Stimulated activated effector memory CD8-positive, alpha-beta T cell treated with anti-CD3 and anti-CD28 coated beads, Interleukin-12 subunit alpha, Interleukin-12 subunit beta, amount 100 ng/mL, for 72 hours (primary cell): ENCODE results near the gene ESD.
"Not testable (repeated sequence)": the region's sequence is repeated elsewhere in the genome, so short reads cannot be mapped to it uniquely, and the experiment has no call there.

Experiments
- ATAC-seq: fragments of 150-1000 bp; cut with Tn5 transposase; 2 replicates; pipeline ENCODE4 v1.10.0; 2021
- DNase-seq, 2 donors: peaks; one replicate each; pipeline ENCODE4 v3.0.0; 2021 to 2022; ENCODE audit warnings: low spot score in 2 of 2
- H3K27ac Mint-ChIP-seq: one replicate; pipeline ENCODE4 v1.8.0; 2022; ENCODE audit warnings: mild to moderate bottlenecking, mixed read lengths
- H3K36me3 Mint-ChIP-seq: one replicate; pipeline ENCODE4 v1.8.0; 2022; ENCODE audit warnings: mild to moderate bottlenecking, mixed read lengths
- H3K4me1 Mint-ChIP-seq: one replicate; pipeline ENCODE4 v1.8.0; 2022; ENCODE audit warnings: mixed read lengths
- H3K4me3 Mint-ChIP-seq: one replicate; pipeline ENCODE4 v1.8.0; 2022; ENCODE audit warnings: mild to moderate bottlenecking, mixed read lengths
- H3K9me3 Mint-ChIP-seq: one replicate; pipeline ENCODE4 v1.8.0; 2022; ENCODE audit warnings: mixed read lengths

ESD gene

DNA sequence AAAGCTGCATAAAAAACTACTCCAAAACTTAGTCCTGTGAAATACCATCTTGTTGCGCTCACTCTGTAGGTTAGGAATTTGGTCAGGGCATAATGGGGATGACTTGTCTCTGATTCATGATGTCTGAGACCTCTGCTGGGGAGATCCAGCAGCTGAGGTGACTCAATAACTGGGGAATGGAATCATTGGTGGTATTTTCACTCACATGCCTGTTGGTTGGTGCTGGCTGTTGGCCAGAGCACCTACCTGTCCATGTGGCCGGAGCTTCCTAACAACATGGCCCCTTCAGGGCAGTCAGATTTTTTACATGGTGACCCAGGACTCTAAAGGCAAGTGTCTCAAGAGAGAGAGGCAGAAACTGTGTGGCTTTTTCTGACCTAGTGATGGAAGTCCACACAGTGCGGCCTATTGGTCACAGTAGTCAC is 7.4 kb upstream of the ESD start:
- H3K36me3 Mint-ChIP-seq, result no peaks in the 10 kb centered on the region
- no peaks in the 10 kb centered on the region for H3K9me3 Mint-ChIP-seq
- H3K4me1 Mint-ChIP-seq, result no peaks in the 10 kb centered on the region
- H3K4me3 Mint-ChIP-seq, result no peak overlapping the region
- no peak overlapping the region for H3K27ac Mint-ChIP-seq
- DNase-seq (no peak), ATAC-seq (peak; percentile 70)

DNA sequence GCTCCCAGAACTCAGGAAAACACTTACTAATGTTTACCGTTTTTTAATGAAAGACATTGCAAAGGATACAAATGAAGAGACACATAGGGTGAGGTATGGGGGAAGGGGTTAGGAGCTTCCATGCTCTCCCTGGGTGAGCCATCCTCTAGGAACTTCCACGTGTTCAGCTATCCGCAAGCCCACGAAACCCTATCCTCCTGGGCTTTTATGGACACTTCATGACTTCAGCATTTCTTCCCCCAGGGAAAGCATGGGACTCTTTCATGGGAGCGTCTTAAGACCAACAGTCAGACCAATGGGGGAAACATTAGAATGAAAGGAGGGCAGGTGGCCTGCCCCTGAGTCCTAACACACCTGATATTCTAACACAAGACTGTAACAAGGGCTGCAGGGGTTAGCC is 6.6 kb upstream of the ESD start:
- DNase-seq (no peak), ATAC-seq (no peak)
- Mint-ChIP-seq H3K4me1 (no peaks in the 10 kb centered on the region), H3K27ac (no peak overlapping the region), H3K4me3 (no peak overlapping the region), H3K36me3 (no peaks in the 10 kb centered on the region), H3K9me3 (no peaks in the 10 kb centered on the region)

DNA sequence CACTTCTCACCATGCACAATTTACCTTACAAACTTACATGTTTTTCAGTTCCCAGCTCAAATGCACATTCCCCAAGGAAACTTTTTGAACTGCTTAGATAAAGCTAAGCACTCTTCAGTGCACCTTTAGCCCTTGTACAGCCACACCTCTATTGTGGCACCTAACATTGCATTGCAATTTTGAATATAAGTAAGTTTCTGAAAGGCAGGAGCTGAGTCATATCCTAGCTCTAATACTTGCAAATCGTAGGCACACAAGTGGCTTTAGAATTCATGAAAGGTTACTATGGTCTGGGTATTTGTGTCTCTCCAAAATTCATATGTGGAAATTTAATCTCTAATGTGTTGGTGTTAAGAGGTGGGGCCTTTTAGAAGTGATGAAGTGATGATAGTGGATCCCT is 4.9 kb upstream of the ESD start:
- Mint-ChIP-seq H3K4me3 (no peak overlapping the region), H3K36me3 (peaks cover 5% of the 10 kb centered on the region), H3K27ac (no peak overlapping the region), H3K4me1 (peaks cover 8% of the 10 kb centered on the region), H3K9me3 (no peaks in the 10 kb centered on the region)
- ATAC-seq, result no peak
- DNase-seq, result no peak

DNA sequence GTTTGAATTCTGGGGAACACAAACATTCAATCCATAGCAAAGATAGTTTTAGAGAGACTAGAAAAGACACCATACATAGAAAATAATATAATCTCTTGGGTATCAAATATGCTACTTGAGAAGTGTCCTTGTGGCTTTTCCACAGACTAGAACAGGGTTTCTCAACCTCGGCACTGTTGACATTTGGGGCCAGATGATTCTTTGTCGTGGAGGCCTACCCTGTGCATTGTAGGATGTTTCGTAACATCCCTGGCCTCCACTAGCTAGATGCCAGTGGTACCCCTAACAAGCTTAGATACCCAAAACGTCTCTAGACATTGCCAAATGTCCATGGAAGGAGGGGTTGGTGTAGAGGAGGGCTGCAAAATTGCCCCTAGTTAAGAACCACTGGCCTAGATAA is 2.2 kb upstream of the ESD start:
- no peak for ATAC-seq
- DNase-seq, result no peak
- Mint-ChIP-seq H3K9me3 (no peaks in the 10 kb centered on the region), H3K4me1 (peaks cover 24% of the 10 kb centered on the region), H3K27ac (no peak overlapping the region), H3K4me3 (no peak overlapping the region), H3K36me3 (peaks cover 5% of the 10 kb centered on the region)

DNA sequence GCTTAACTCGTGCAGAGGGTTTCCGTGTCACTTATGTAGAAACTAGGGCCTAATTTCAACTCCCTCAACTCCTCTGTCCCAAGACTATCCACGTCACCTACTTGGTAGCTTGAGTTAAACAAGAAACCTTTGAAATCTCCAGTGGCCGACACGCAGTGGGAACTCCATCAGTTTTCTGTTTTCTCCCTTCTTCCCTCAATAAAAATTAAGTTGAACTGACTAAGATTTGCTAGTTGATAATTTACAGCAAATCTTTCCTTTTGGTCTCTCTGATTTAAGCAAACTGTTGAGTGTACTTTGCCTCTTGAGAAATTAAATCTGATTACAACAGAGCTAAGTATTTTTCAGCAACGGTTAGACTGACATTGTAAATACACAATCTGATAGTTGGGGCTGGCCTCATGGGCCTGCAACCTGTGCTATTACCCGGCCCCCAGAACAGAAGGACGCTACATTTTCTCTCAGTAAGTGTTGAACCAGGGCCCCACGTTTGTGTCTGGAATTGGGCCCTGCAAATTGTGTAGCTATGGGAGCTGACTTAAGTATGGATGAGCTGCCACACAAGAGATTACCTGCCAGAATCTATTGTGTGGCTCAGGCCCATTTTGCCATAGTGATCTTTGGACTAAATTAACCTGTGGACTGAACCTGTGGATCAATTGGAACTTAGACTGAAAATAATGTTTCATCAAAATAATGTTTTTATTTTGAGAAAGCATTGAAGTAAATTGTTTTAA is 708 bp upstream of the ESD start:
- no peak for DNase-seq
- Mint-ChIP-seq H3K4me1 (peaks cover 30% of the 10 kb centered on the region), H3K27ac (peak overlapping the region; percentile 98), H3K4me3 (peak overlapping the region; percentile 95), H3K9me3 (no peaks in the 10 kb centered on the region), H3K36me3 (peaks cover 5% of the 10 kb centered on the region)
- ATAC-seq, result no peak

DNA sequence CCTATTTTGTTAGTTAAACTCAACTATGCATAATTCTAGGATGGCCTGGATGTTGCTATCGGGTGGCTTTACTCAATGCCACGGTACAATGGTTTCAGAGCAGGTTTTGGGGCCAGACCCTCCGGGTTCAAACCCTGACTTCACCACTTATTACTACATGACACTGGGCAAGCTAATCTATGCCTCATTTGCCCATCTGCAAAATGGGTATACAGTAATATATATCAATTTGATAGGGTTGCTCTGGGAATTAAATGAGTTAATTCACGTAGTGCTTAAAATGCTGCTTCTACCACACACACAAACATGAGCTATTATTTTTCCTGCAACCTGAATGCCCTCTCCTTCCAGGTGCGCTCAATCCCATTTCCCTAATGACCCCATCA is 839 bp downstream of the ESD start:
- no peak for ATAC-seq
- DNase-seq, result no peak
- Mint-ChIP-seq H3K36me3 (peaks cover 16% of the 10 kb centered on the region), H3K4me1 (peaks cover 30% of the 10 kb centered on the region), H3K4me3 (peak overlapping the region; percentile 95), H3K27ac (peak overlapping the region; percentile 98), H3K9me3 (no peaks in the 10 kb centered on the region)

DNA sequence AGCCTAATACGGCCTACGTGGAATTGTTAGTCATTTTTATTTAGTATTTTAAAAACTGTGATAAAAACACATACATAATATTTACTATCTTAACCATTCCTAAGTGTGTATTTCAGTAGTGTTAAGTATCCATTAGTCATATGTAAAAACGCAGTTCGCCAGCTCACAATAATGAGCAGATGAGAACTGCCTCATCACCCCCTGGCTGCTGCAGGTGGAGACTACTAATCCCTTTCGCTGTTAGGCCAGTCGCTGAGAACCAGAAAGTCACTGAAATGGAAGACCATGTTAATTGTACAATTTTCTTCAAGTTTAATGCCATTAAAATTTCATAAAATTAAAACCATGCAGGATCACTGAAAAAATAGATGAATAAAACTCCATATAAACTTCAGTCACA is 1.6 kb downstream of the ESD start:
- H3K27ac Mint-ChIP-seq, result no peak overlapping the region
- H3K4me1 Mint-ChIP-seq, result peaks cover 30% of the 10 kb centered on the region
- no peaks in the 10 kb centered on the region for H3K9me3 Mint-ChIP-seq
- H3K4me3 Mint-ChIP-seq, result peak overlapping the region; percentile 95
- no peak for ATAC-seq
- peaks cover 24% of the 10 kb centered on the region for H3K36me3 Mint-ChIP-seq
- no peak for DNase-seq

DNA sequence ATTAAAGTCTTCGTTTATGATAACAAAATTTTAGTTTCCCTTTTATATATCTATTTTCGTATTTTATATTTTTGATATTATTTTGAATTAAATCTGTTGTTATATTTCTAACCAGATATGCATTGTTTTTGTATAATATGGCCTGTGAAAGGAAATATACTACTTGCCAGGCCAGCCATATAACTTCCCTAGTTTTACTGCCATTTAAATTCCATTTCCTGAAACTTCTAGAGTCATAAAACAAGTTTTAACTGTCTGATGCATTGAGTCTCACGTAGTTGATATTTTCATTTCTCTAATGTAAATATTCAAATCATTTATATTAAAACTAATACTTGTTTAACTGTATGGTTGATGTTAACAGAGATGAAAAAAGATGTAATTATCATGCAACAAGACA is 13.5 kb downstream of the ESD start:
- DNase-seq (no peak), ATAC-seq (no peak)
- no peak overlapping the region for H3K4me3 Mint-ChIP-seq
- no peaks in the 10 kb centered on the region for H3K9me3 Mint-ChIP-seq
- no peak overlapping the region for H3K27ac Mint-ChIP-seq
- H3K4me1 Mint-ChIP-seq, result no peaks in the 10 kb centered on the region
- H3K36me3 Mint-ChIP-seq, result peaks cover 98% of the 10 kb centered on the region

DNA sequence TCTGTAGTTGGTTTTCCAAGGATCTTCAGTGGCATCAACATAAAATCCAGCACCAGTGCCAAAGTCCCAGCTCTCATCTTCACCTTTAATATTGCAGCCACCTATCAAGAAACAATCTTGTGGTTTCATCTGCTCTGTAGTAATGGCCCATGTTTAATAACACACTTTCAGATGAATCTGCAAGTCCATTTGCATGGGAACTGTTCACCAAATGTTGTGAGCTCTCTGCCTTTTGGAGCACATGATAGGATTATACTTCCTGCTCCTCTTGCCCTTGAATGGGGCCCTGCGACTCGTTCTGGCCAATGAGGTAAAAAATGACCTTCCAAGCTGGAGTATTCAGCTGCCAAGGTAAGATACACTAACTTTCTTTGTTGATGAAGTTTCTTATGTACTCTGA is 14.3 kb downstream of the ESD start:
- DNase-seq (no peak), ATAC-seq (no peak)
- H3K27ac Mint-ChIP-seq, result no peak overlapping the region
- H3K9me3 Mint-ChIP-seq, result no peaks in the 10 kb centered on the region
- peaks cover 98% of the 10 kb centered on the region for H3K36me3 Mint-ChIP-seq
- no peaks in the 10 kb centered on the region for H3K4me1 Mint-ChIP-seq
- H3K4me3 Mint-ChIP-seq, result no peak overlapping the region

DNA sequence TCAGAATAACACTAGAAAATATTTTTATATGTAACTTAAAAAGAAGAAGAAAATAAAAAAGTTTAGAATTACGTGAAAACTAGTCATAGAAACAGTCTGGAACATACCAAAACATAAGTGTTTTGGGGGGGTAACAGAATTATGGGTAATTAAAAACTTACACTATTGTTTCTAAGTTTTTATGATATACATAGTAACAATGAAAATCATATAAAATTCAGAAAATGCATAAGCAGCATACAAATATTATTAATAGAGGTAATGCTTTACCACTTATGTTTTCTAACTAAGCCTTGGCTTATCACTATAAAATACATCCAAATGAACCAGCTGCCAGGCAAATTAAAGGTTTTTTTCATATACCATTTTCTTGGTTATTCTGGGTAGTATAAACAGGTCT is 14.9 kb downstream of the ESD start:
- H3K4me1 Mint-ChIP-seq, result no peaks in the 10 kb centered on the region
- no peaks in the 10 kb centered on the region for H3K9me3 Mint-ChIP-seq
- H3K27ac Mint-ChIP-seq, result no peak overlapping the region
- peaks cover 98% of the 10 kb centered on the region for H3K36me3 Mint-ChIP-seq
- DNase-seq (no peak), ATAC-seq (no peak)
- H3K4me3 Mint-ChIP-seq, result no peak overlapping the region

DNA sequence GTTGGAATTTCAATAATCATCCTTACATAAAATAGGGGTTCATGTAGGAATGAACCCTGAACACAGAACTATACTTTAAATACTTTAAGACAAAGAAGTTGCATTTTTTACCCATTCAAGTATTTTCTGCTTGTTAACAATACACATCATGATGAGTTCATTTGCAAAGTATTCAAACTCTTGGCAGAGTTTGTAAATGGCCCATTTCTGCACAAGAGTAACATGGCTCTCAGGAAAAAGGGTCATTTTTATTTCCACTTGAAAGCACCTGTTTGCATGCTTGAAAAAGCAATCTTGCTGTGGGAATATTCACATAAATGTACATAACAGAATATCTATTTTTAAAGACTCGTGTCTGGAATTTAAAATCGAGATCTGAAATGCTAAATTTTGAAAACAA is 18.1 kb downstream of the ESD start:
- peaks cover 98% of the 10 kb centered on the region for H3K36me3 Mint-ChIP-seq
- H3K4me3 Mint-ChIP-seq, result no peak overlapping the region
- DNase-seq (no peak), ATAC-seq (no peak)
- H3K4me1 Mint-ChIP-seq, result no peaks in the 10 kb centered on the region
- H3K27ac Mint-ChIP-seq, result no peak overlapping the region
- no peaks in the 10 kb centered on the region for H3K9me3 Mint-ChIP-seq

DNA sequence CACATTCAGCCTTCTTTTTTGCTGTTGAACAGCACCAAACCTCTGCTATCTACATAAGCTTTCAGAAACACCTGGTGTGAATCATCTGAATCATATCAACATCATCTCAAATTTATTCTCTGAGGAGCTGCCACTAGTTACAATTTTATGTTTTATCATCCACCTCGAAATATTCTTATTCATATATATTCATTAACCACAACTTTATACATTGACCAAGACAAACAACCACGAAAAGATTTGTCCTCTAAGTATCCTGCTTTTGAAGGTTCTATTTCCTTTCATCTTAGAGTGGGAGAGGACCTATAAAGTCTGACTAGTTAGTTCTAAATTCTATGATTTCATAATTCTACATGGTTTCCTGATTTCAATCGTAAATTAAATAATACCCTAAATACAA is 18.9 kb downstream of the ESD start:
- ATAC-seq, result no peak
- no peak for DNase-seq
- no peaks in the 10 kb centered on the region for H3K9me3 Mint-ChIP-seq
- peaks cover 98% of the 10 kb centered on the region for H3K36me3 Mint-ChIP-seq
- H3K4me1 Mint-ChIP-seq, result no peaks in the 10 kb centered on the region
- H3K4me3 Mint-ChIP-seq, result no peak overlapping the region
- no peak overlapping the region for H3K27ac Mint-ChIP-seq

DNA sequence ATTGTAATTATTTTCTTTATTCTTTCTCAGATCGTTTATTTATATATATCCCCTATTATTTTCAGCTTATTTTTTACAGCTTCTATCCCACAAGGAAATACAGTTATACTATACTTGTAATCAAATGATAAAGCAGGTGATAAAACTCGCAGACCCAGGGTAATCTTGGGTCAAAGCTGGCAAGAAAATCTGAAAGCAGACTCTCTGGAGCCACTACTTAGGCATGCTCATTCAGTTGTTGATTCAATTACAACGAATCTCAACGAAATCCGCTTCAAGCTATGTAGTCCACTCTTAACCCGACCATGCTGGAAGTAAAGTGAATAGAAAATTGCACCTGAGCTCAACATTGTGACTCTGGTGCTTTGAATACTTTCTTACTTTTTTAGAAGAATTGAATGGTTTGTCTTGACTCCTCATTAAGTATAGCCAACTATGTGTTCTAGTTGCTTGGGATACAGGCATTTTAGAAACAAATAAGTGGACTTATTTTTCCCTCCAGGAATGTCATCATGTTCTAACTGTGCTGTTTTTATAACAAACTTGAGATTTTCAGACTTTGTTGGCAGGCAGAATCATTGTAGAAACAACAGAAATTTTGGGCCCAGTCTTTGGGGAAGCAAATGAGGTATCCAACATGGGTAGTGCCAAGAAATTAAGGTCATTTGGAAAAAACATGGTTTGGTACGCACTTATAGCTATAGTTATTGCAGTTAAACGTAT is 21.4 kb downstream of the ESD start:
- DNase-seq (no peak), ATAC-seq (no peak)
- Mint-ChIP-seq H3K9me3 (no peaks in the 10 kb centered on the region), H3K27ac (no peak overlapping the region), H3K4me3 (no peak overlapping the region), H3K36me3 (peaks cover 98% of the 10 kb centered on the region), H3K4me1 (no peaks in the 10 kb centered on the region)

DNA sequence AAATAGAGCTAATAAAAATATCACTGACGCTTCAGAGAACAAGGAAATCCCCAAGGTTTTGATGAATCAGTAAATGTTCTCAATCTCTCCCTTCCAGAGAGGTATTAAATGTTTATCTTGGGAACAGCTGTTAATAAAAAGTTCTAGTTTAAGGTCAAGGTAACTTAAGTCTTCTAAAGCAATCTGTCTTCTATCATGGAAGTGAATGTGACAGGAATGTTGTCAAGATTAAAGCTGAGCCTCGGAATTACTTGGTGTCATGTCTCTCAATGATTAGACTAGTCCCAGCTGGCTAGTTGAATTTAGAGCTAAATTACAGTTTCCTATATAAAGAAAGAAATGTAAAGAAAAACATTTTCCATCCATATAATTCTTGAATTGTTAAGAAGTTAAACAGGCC is 23.4 kb downstream of the ESD start:
- H3K36me3 Mint-ChIP-seq, result peaks cover 81% of the 10 kb centered on the region
- H3K27ac Mint-ChIP-seq, result no peak overlapping the region

DNA sequence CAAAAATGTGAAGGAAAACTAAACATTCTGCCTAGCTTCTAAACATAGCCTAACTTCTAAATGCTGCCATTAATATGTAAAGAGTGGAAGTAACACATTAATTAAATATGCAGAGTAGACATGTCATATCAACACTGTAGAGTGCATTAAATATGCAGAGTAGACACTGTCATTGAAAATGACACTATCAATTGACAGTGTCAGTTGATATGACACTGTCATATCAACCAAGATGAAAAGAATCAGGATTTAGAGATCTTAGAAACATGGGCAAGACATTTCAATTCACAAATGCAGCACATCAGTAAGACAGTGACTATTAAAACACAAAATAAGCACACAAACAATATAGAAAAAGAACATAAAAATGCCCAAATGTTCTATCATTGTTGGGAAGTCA is 25.3 kb downstream of the ESD start:
- H3K27ac Mint-ChIP-seq, result no peak overlapping the region

More for the DNA sequence above, 23.4 kb downstream of the ESD start:
- H3K9me3 Mint-ChIP-seq, result no peaks in the 10 kb centered on the region
- ATAC-seq (no peak), DNase-seq (no peak)
- no peaks in the 10 kb centered on the region for H3K4me1 Mint-ChIP-seq
- H3K4me3 Mint-ChIP-seq, result no peak overlapping the region

DNA sequence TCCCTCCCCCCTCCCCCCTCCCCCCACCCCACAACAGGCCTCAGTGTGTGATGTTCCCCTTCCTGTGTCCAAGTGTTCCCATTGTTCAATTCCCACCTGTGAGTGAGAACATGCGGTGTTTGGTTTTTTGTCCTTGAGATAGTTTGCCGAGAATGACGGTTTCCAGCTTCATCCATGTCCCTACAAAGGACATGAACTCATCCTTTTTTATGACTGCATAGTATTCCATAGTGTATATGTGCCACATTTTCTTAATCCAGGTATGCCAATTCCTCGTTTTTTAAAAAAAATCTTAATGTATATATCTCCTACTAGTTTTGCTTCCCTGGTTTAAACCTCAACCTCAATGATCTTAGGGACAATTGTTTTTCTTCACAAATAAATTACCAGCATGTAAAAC is 27.0 kb downstream of the ESD start:
- H3K9me3 Mint-ChIP-seq, H3K27ac Mint-ChIP-seq, ATAC-seq, DNase-seq, H3K4me3 Mint-ChIP-seq, H3K4me1 Mint-ChIP-seq: not testable (repeated sequence)
- H3K36me3 Mint-ChIP-seq, result peaks cover 45% of the 10 kb centered on the region

More for the DNA sequence above, 25.3 kb downstream of the ESD start:
- DNase-seq (no peak), ATAC-seq (no peak)
- Mint-ChIP-seq H3K4me1 (no peaks in the 10 kb centered on the region), H3K9me3 (no peaks in the 10 kb centered on the region), H3K36me3 (peaks cover 62% of the 10 kb centered on the region), H3K4me3 (no peak overlapping the region)
